Endothelial cell of umbilical vein (primary cell): ENCODE results near the gene STX8.

ENCODE experiments used
- EZH2 ChIP-seq: IDR thresholded peaks from 2 replicates; pipeline ENCODE4 v1.6.1; 2012; ENCODE audit warnings: borderline replicate concordance, low read depth, mild to moderate bottlenecking, moderate library complexity, low read length, inconsistent platforms; ENCODE audit not compliant: severe bottlenecking
- FOS ChIP-seq: IDR thresholded peaks from 2 replicates; pipeline ENCODE4 v1.6.1; 2011; ENCODE audit warnings: mild to moderate bottlenecking, low read length, moderate library complexity, borderline replicate concordance; ENCODE audit not compliant: insufficient read depth
- MYC ChIP-seq: IDR thresholded peaks from one replicate; pipeline ENCODE4 v1.6.1; 2011; ENCODE audit warnings: mild to moderate bottlenecking, low read depth, low read length
- POLR2AphosphoS5 ChIP-seq: IDR thresholded peaks from 2 replicates; pipeline ENCODE4 v1.6.1; 2012; ENCODE audit warnings: low read depth, mild to moderate bottlenecking, control low read depth, low read length, moderate library complexity; ENCODE audit not compliant: insufficient read depth

- TF ChIP-seq POLR2AphosphoS5: no peak
- TF ChIP-seq FOS: no peak
- no peak for TF ChIP-seq MYC
- TF ChIP-seq EZH2: no peak
Observed at GRCh38 chr17:9363440-9364350, 211.9 kb downstream of the STX8 start.
